ENCODE measurements around the gene LTO1. TPM values are rescaled to one million over a fixed set of nuclear protein-coding genes. Genes with fewer than 3 reads are reported as not detected.

LTO1 gene
- total RNA-seq, 1 donor from 2014 or later = 27.6 TPM

GRCh38 chr11:69660001-69660500, 15.1 kb downstream of the LTO1 start:
- intact Hi-C loops (cut with micrococcal nuclease) = no loop called here

GRCh38 chr11:69659591-69659990, 15.6 kb downstream of the LTO1 start:
- intact Hi-C loops (cut with micrococcal nuclease) = no loop called here

GRCh38 chr11:69658626-69659450, 16.3 kb downstream of the LTO1 start:
- intact Hi-C loops (cut with micrococcal nuclease) = no loop called here

- intact Hi-C loops (cut with micrococcal nuclease) = no loop called here
Observed at GRCh38 chr11:69657911-69658625, 17.1 kb downstream of the LTO1 start.

GRCh38 chr11:69657456-69657910, 17.7 kb downstream of the LTO1 start:
- intact Hi-C loops (cut with micrococcal nuclease) = no loop called here

- intact Hi-C loops (cut with micrococcal nuclease) = no loop called here
Observed at GRCh38 chr11:69656536-69657455, 18.4 kb downstream of the LTO1 start.

- intact Hi-C loops (cut with micrococcal nuclease) = no loop called here
Observed at GRCh38 chr11:69655479-69656428, 19.4 kb downstream of the LTO1 start.

GRCh38 chr11:69654660-69655478, 20.3 kb downstream of the LTO1 start:
- intact Hi-C loops (cut with micrococcal nuclease) = no loop called here

GRCh38 chr11:69654001-69654659, 21.0 kb downstream of the LTO1 start:
- intact Hi-C loops (cut with micrococcal nuclease) = no loop called here

- intact Hi-C loops (cut with micrococcal nuclease) = no loop called here
Observed at GRCh38 chr11:69653406-69653960, 21.7 kb downstream of the LTO1 start.

GRCh38 chr11:69652999-69653398, 22.2 kb downstream of the LTO1 start:
- intact Hi-C loops (cut with micrococcal nuclease) = no loop called here

- intact Hi-C loops (cut with micrococcal nuclease) = no loop called here
Observed at GRCh38 chr11:69651834-69652620, 23.1 kb downstream of the LTO1 start.

- intact Hi-C loops (cut with micrococcal nuclease) = no loop called here
Observed at GRCh38 chr11:69650832-69651344, 24.3 kb downstream of the LTO1 start.

GRCh38 chr11:69650081-69650831, 24.9 kb downstream of the LTO1 start:
- intact Hi-C loops (cut with micrococcal nuclease) = no loop called here

- intact Hi-C loops (cut with micrococcal nuclease) = loop anchor here (10.0 kb wide), 1 partner anchor 55 kb away; the partner anchor contains the start of gene FGF19
Observed at GRCh38 chr11:69649576-69649900, 25.6 kb downstream of the LTO1 start.
